ENCODE data around the gene CLASP1.

DNA sequence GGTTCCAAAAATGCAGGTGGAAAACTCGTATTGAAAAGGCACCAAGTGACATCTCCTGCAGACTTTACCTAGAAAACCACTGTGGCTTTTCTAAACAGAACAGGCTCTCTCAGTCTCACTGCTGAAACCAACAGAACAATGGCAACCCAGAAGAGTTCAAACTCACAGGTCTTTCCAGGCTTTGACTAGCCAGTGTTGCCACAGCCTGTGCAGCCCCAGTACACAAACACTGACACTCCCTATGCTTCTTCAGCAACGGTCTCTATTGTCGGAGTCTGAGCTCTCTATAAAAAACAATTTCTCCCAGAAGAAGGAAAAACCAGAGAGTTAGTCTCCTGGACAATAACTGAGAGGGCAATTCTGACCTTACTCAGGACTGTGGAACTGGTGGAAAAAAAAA, 206.4 kb downstream of the CLASP1 start:
- TF ChIP-seq CTCF (IDR thresholded peaks at IDR 0.05) (no peak), POLR2A (IDR thresholded peaks at IDR 0.05) (no peak)

Data from heart left ventricle (tissue), 13 donors.